Smooth muscle cell of the brain vasculature (primary cell): ENCODE results near the gene ZBTB33.

Source experiments
- DNase-seq: peaks from one replicate; pipeline ENCODE4 v3.0.0-alpha.2; 2012; ENCODE audit warnings: low read depth, low spot score

The ZBTB33 gene

DNA sequence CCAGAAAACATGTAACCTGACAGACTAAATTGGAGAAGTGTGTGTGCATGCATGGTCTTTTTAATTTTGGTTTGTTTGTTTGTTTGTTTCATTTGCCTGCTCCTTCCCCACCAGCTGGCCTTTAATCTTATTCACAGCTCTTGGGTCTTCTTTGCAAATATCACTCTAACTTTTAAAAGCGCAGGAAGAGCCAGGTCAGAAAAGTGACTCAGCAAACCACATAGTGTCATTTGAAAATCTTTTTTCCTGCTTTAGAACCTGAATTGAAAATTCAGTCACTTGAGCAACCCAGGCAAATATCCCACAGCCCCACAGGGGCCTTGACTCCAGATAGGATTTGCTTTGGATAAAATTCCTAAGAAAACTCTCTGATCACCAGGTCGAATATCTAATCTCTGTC is 56.0 kb downstream of the ZBTB33 start:
- DNase-seq, result no peak
